PC-9 (cell line): ENCODE results near the gene ZNF710. TPM values are rescaled to one million over a fixed set of nuclear protein-coding genes. Genes with fewer than 3 reads are reported as not detected.
"Not testable (repeated sequence)": the region's sequence is repeated elsewhere in the genome, so short reads cannot be mapped to it uniquely, and the experiment has no call there.

Experiments used
- BruUV-seq: library from RNA; stranded (reverse); fragments of 400-500 nt; replicated peaks from 2 replicates; lab custom pipeline; 2021; lab: Mats Ljungman, UMichigan
- CTCF ChIA-PET: fragments of 300-600 bp; sonication (Branson Sonifier 250); formaldehyde crosslinking; loops from one replicate; lab custom pipeline; 2022; ENCODE audit warnings: antibody characterized with exemption; lab: Charles Lee
- POLR2A ChIA-PET: fragments of 300-600 bp; sonication (Branson Sonifier 250); formaldehyde crosslinking; loops from one replicate; lab custom pipeline; 2022; ENCODE audit warnings: antibody characterized with exemption; ENCODE audit not compliant: unreplicated experiment; lab: Charles Lee
- DNase-seq, 2 experiments: peaks; one replicate each; pipeline versions ENCODE4 v3.0.0 to v3.0.0-alpha.2; 2015 to 2022; ENCODE audit warnings: mixed read lengths in 1 of 2
- H2AFZ ChIP-seq: fragments of 200-600 bp; sonication (generic); 2 replicates; pipeline ENCODE4 v1.8.1; 2017; ENCODE audit warnings: antibody characterized with exemption
- H3F3A ChIP-seq: fragments of 200-600 bp; sonication (generic); 2 replicates; pipeline ENCODE4 v1.8.1; 2017; ENCODE audit warnings: antibody characterized with exemption, mild to moderate bottlenecking, low read depth; ENCODE audit not compliant: insufficient read depth
- H3K27ac ChIP-seq: fragments of 200-600 bp; sonication (generic); 2 replicates; pipeline ENCODE4 v1.6.1; 2016; ENCODE audit warnings: mixed run types
- H3K27me3 ChIP-seq: fragments of 200-600 bp; sonication (generic); 2 replicates; pipeline ENCODE4 v1.6.1; 2016; ENCODE audit warnings: low read depth, mixed run types; ENCODE audit not compliant: insufficient read depth
- H3K36me3 ChIP-seq: fragments of 200-600 bp; sonication (generic); 2 replicates; pipeline ENCODE4 v1.6.1; 2016; ENCODE audit warnings: low read depth, mixed run types
- H3K4me1 ChIP-seq: fragments of 200-600 bp; sonication (generic); replicated peaks from 2 replicates; pipeline ENCODE4 v1.6.1; 2016; ENCODE audit warnings: mixed run types; ENCODE audit not compliant: insufficient read depth
- H3K4me2 ChIP-seq: fragments of 200-600 bp; sonication (generic); 2 replicates; pipeline ENCODE4 v1.6.1; 2017; ENCODE audit warnings: mixed run types
- H3K4me3 ChIP-seq: fragments of 200-600 bp; sonication (generic); 2 replicates; pipeline ENCODE4 v1.6.1; 2016; ENCODE audit warnings: mixed run types
- H3K79me2 ChIP-seq: fragments of 200-600 bp; sonication (generic); 2 replicates; pipeline ENCODE4 v1.6.1; 2017; ENCODE audit warnings: low read depth, mixed run types
- H3K9me2 ChIP-seq: fragments of 200-600 bp; sonication (generic); 2 replicates; pipeline ENCODE4 v1.8.1; 2017; ENCODE audit warnings: mild to moderate bottlenecking; ENCODE audit not compliant: insufficient read depth
- H3K9me3 ChIP-seq: fragments of 200-600 bp; sonication (generic); 2 replicates; pipeline ENCODE4 v1.8.1; 2016; ENCODE audit warnings: low read depth; ENCODE audit not compliant: insufficient read depth
- H4K20me1 ChIP-seq: fragments of 200-600 bp; sonication (generic); 2 replicates; pipeline ENCODE4 v1.8.1; 2017; ENCODE audit not compliant: insufficient read depth
- CTCF ChIP-seq: fragments of 200-600 bp; sonication (generic); conservative IDR thresholded peaks from 2 replicates; pipeline ENCODE4 v1.6.1; 2017; ENCODE audit warnings: mixed run types, antibody characterized with exemption, mild to moderate bottlenecking, moderate library complexity
- EZH2 ChIP-seq: fragments of 200-600 bp; sonication (generic); IDR thresholded peaks from 2 replicates; pipeline ENCODE4 v1.8.0; 2017; ENCODE audit warnings: antibody characterized with exemption, low read depth
- intact Hi-C: fragments of 100-400 bp; cut with micrococcal nuclease; formaldehyde crosslinking; loops from one replicate; pipeline ENCODE4 v1.10.0; 2022; ENCODE audit not compliant: unreplicated experiment
- total RNA-seq: library from RNA; stranded (reverse); gene quantifications from 2 replicates; pipeline ENCODE4 v1.2.3, GENCODE V29; 2021

ZNF710 gene
- total RNA-seq, 1 experiment from 2014 or later, result 23.4 TPM

- Histone ChIP-seq H3K9me3 (no peaks in the 10 kb centered on the region), H3K9me2 (no peaks in the 10 kb centered on the region), H3K27ac (no peak overlapping the region), H3K4me3 (no peak overlapping the region), H3K36me3 (peaks cover 5% of the 10 kb centered on the region; the same call in 1 of the 2 replicates), H3K4me2 (no peak overlapping the region), H3K4me1 (no peaks in the 10 kb centered on the region), H2AFZ (no peak overlapping the region), H4K20me1 (no peaks in the 10 kb centered on the region), H3K27me3 (no peaks in the 10 kb centered on the region), H3K79me2 (no peaks in the 10 kb centered on the region), H3F3A (no peaks in the 10 kb centered on the region)
- no peak for TF ChIP-seq CTCF
- no peak for TF ChIP-seq EZH2
- BruUV-seq, result no TSS peak
- POLR2A ChIA-PET, result no interaction called here
- DNase-seq, result no peak
- intact Hi-C loops, result no loop called here
- CTCF ChIA-PET, result no interaction called here
These were observed 66.2 kb downstream of the ZNF710 start for GRCh38 chr15:90067181-90067952.

DNA sequence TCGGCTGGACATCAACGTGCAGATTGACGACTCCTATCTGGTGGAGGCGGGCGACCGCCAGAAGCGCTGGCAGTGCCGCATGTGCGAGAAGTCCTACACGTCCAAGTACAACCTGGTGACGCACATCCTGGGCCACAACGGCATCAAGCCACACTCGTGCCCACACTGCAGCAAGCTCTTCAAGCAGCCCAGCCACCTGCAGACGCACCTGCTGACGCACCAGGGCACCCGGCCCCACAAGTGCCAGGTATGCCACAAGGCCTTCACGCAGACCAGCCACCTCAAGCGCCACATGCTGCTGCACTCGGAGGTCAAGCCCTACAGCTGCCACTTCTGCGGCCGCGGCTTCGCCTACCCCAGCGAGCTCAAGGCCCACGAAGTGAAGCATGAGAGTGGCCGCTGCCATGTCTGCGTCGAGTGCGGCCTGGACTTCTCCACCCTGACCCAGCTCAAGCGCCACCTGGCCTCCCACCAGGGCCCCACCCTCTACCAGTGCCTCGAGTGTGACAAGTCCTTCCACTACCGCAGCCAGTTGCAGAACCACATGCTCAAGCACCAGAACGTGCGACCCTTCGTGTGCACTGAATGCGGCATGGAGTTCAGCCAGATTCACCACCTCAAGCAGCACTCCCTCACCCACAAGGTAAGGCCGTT, 67.0 kb downstream of the ZNF710 start:
- no peaks in the 10 kb centered on the region for H3F3A ChIP-seq
- H3K36me3 ChIP-seq, result peaks cover 6% of the 10 kb centered on the region; the same call in 1 of the 2 replicates
- H4K20me1 ChIP-seq, result no peaks in the 10 kb centered on the region
- no peaks in the 10 kb centered on the region for H3K79me2 ChIP-seq
- intact Hi-C loops, result no loop called here
- H3K4me1 ChIP-seq, result no peaks in the 10 kb centered on the region
- no TSS peak for BruUV-seq
- no peaks in the 10 kb centered on the region for H3K9me2 ChIP-seq
- no peak for DNase-seq
- POLR2A ChIA-PET, result no interaction called here
- no peaks in the 10 kb centered on the region for H3K9me3 ChIP-seq
- CTCF ChIA-PET, result no interaction called here
- no peak overlapping the region for H3K4me3 ChIP-seq
- TF ChIP-seq CTCF (no peak), EZH2 (no peak)
- no peak overlapping the region for H3K4me2 ChIP-seq
- H2AFZ ChIP-seq, result no peak overlapping the region
- no peak overlapping the region for H3K27ac ChIP-seq
- H3K27me3 ChIP-seq, result no peaks in the 10 kb centered on the region

GRCh38 chr15:90070623-90071022, 69.5 kb downstream of the ZNF710 start:
- DNase-seq, POLR2A ChIA-PET, H3K4me2 ChIP-seq, H3K36me3 ChIP-seq, H3K9me2 ChIP-seq, H3K27ac ChIP-seq, H3K4me3 ChIP-seq, H2AFZ ChIP-seq, H3K27me3 ChIP-seq, H3K4me1 ChIP-seq, H4K20me1 ChIP-seq, BruUV-seq, H3K9me3 ChIP-seq, H3K79me2 ChIP-seq: not testable (repeated sequence)
- CTCF ChIA-PET, result interaction anchor here (0.5 to 1.8 kb wide), 4 partner anchors 44 to 504 kb away, joined by 3 to 10 read pairs (median 4); no protein-coding TSS in a partner anchor
- peaks cover 17% of the 10 kb centered on the region; the same call in 1 of the 2 replicates for H3F3A ChIP-seq
- intact Hi-C loops, result loop anchor here (1.0 to 5.0 kb wide), 4 partner anchors 68 to 172 kb away; partner anchors contain the start of gene ZNF710
